ENCODE measurements around the gene NAB2. TPM values are rescaled to one million over a fixed set of nuclear protein-coding genes. Genes with fewer than 3 reads are reported as not detected.
A peak's percentile ranks its signal among the peaks of the same experiment; 100 is the strongest.

NAB2 gene
- polyA plus RNA-seq, 1 of the 3 experiments (the other 2 are of a cell fraction), result 23.7 TPM

DNA sequence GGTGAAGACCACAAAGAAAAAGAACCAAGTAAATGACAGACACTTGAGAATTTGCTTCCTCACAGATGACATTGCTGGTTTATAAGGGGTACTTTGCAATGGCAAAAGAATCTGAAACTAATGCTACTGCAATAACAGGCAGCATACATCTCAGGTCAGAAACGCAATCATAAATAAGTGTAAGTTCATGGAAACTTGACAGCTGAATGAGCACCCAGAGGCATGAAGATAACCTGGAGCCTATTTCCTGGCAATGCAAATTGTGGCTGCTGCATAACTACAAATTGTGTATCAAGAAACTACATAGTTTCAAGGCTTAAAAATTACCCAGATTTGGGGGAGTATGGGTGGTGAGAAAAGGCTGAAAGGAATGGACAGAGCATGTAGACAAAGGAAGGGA, 30.5 kb upstream of the NAB2 start:
- no peak for DNase-seq
- no peaks in the 10 kb centered on the region; a peak in 2 of 4 replicates for H3K4me1 ChIP-seq (ENCODE audit: control insufficient read depth in 1 of 2, insufficient read depth in 2 of 2, low read depth in 1 of 2, low read length in 1 of 2)
- CTCF ChIA-PET, result interaction anchor here (0.7 to 8.9 kb wide), 6 partner anchors 11 to 270 kb away, joined by 3 to 257 read pairs (median 33); partner anchors contain the start of genes STAT6, TAC3 and ZBTB39

DNA sequence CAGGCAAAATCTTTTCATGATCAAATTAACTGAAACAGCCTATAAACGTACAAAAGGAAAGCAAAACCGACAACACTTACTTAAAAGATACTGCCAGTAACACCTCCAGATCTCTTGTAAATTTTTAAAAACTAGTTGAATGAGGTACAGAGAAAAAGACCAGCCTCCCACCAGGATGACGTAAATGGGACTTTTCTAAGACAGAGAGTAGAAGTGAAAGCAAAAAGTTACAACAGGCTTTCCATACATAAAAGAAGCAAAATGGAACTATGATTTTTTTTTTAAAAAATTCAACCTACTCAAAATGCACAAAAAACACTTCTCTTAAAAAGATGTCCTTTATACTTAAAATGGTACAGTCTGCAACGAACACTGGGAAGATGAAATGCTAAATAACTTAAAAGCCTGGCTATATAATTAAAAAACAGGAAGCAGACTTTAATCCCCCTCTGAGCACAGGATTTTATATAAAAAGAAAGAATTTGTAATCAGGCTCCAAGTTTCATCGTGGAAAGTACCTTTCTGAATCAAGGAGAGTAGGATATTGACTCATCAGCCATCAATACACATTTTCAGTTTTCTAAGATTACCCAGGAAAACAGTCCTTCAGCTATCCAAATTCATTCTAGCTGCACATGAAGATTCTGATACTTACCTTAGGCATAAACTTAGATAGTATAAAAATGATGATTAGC, 24.8 kb upstream of the NAB2 start:
- TF ChIP-seq POLR2AphosphoS5 (IDR thresholded peaks at IDR 0.05; ENCODE audit: low read depth, low read length) (no peak), TAF1 (IDR thresholded peaks at IDR 0.05; ENCODE audit: borderline replicate concordance, low read depth, low read length) (no peak), ELF1 (IDR thresholded peaks at IDR 0.05) (no peak), FOSL2 (IDR thresholded peaks at IDR 0.05; ENCODE audit: borderline replicate concordance, low read depth) (no peak), GATA2 (CRISPR knock-in tag; IDR thresholded peaks at IDR 0.05) (no peak)
- Histone ChIP-seq H3K36me3 (replicated peaks in 1 of 2; ENCODE audit: control insufficient read depth in 1 of 2, insufficient read depth in 2 of 2, low read length in 1 of 2) (peaks cover 22% of the 10 kb centered on the region in 2 experiments), H3K9me3 (no peaks in the 10 kb centered on the region), H3K9me2 (no peaks in the 10 kb centered on the region), H3K9ac (peak overlapping the region; percentile 8; the same call in 1 of the 2 replicates), H2AFZ (ENCODE audit: low read depth) (no peak overlapping the region), H3K27ac (ENCODE audit: low read depth in 2 of 2, low read length in 1 of 2) (peak overlapping the region in 1 of 2 experiments; percentile 10; a peak in 1 of 4 replicates), H3K4me2 (no peak overlapping the region), H3K4me3 (ENCODE audit: low read depth in 2 of 2, low read length in 1 of 2) (no peak overlapping the region), H3F3A (replicated peaks; ENCODE audit: insufficient read depth) (peaks cover 13% of the 10 kb centered on the region), H3K4me1 (ENCODE audit: control insufficient read depth in 1 of 2, insufficient read depth in 2 of 2, low read depth in 1 of 2, low read length in 1 of 2) (peaks cover 0 to 7% of the 10 kb centered on the region in 2 experiments; a peak in 1 of 4 replicates), H4K20me1 (ENCODE audit: insufficient read depth) (no peaks in the 10 kb centered on the region), H3K27me3 (ENCODE audit: insufficient read depth) (no peaks in the 10 kb centered on the region), H3K79me2 (ENCODE audit: insufficient read depth) (no peaks in the 10 kb centered on the region)
- 71% methylated on average over 5 of the region's 5 CpGs for WGBS (ENCODE audit: low lambda C conversion rate)
- no peak for DNase-seq
- POLR2A ChIA-PET, result no interaction called here
- CTCF ChIA-PET, result interaction anchor here (1.0 to 8.9 kb wide), 14 partner anchors 15 to 119 kb away, joined by 3 to 257 read pairs (median 10); partner anchors contain the start of genes MYO1A, STAT6, TAC3 and ZBTB39

More for the DNA sequence above, 30.5 kb upstream of the NAB2 start:
- H3K36me3 ChIP-seq (replicated peaks in 1 of 2; ENCODE audit: control insufficient read depth in 1 of 2, insufficient read depth in 2 of 2, low read length in 1 of 2), result peaks cover 28 to 49% of the 10 kb centered on the region in 2 experiments
- POLR2A ChIA-PET, result no interaction called here
- H4K20me1 ChIP-seq (ENCODE audit: insufficient read depth), result no peaks in the 10 kb centered on the region
- H2AFZ ChIP-seq (ENCODE audit: low read depth), result no peak overlapping the region
- H3K4me2 ChIP-seq, result no peak overlapping the region
- no peak overlapping the region for H3K4me3 ChIP-seq (ENCODE audit: low read depth in 2 of 2, low read length in 1 of 2)
- H3K27ac ChIP-seq (ENCODE audit: low read depth in 2 of 2, low read length in 1 of 2), result no peak overlapping the region
- no peaks in the 10 kb centered on the region for H3K9me3 ChIP-seq
- peaks cover 6% of the 10 kb centered on the region for H3F3A ChIP-seq (replicated peaks; ENCODE audit: insufficient read depth)
- H3K9me2 ChIP-seq, result no peaks in the 10 kb centered on the region
- TF ChIP-seq FOSL2 (IDR thresholded peaks at IDR 0.05; ENCODE audit: borderline replicate concordance, low read depth), result no peak
- no peak for TF ChIP-seq ELF1 (IDR thresholded peaks at IDR 0.05)
- WGBS (ENCODE audit: low lambda C conversion rate), result 95% methylated on average over 1 of the region's 1 CpG
- no peak overlapping the region for H3K9ac ChIP-seq
- no peaks in the 10 kb centered on the region for H3K27me3 ChIP-seq (ENCODE audit: insufficient read depth)
- no peaks in the 10 kb centered on the region for H3K79me2 ChIP-seq (ENCODE audit: insufficient read depth)

DNA sequence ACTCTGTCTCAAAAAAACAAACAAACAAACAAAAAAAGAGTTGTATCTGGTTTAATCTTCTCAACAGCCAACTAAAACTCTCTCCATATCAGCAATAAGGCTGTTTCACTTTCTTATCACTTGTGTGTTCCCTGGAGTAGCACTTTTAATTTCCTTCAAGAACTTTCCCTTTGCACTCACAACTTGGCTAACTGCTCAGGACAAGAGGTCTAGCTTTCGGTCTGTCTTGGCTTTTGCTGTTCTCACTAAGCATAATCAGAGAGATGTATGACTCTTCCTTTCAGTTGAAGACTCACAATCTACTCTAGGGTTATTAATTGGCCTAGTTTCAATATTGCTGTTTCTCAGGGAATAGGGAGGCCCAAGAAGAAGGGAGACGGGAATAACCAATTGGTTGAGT, 22.7 kb upstream of the NAB2 start:
- DNase-seq, result no peak
- Histone ChIP-seq H2AFZ (ENCODE audit: low read depth) (no peak overlapping the region), H3K4me2 (no peak overlapping the region), H3K4me3 (ENCODE audit: low read depth in 2 of 2, low read length in 1 of 2) (no peak overlapping the region), H3K4me1 (ENCODE audit: control insufficient read depth in 1 of 2, insufficient read depth in 2 of 2, low read depth in 1 of 2, low read length in 1 of 2) (peaks cover 0 to 7% of the 10 kb centered on the region in 2 experiments; a peak in 1 of 4 replicates), H3K36me3 (replicated peaks in 1 of 2; ENCODE audit: control insufficient read depth in 1 of 2, insufficient read depth in 2 of 2, low read length in 1 of 2) (peaks cover 17 to 19% of the 10 kb centered on the region in 2 experiments), H3K9ac (no peak overlapping the region), H3K9me2 (no peaks in the 10 kb centered on the region), H3F3A (replicated peaks; ENCODE audit: insufficient read depth) (peaks cover 20% of the 10 kb centered on the region), H3K9me3 (no peaks in the 10 kb centered on the region), H3K27ac (ENCODE audit: low read depth in 2 of 2, low read length in 1 of 2) (no peak overlapping the region), H3K79me2 (ENCODE audit: insufficient read depth) (no peaks in the 10 kb centered on the region), H4K20me1 (ENCODE audit: insufficient read depth) (no peaks in the 10 kb centered on the region), H3K27me3 (ENCODE audit: insufficient read depth) (no peaks in the 10 kb centered on the region)
- ChIA-PET POLR2A (interaction anchor here (0.9 kb wide), 2 partner anchors 45 to 58 kb away, joined by 3 read pairs; partner anchors contain the start of gene STAT6), CTCF (interaction anchor here (0.7 to 5.5 kb wide), 10 partner anchors 10 to 108 kb away, joined by 3 to 28 read pairs (median 4); partner anchors contain the start of genes STAT6, TAC3 and ZBTB39)
- WGBS (ENCODE audit: low lambda C conversion rate), result 98% methylated on average over 2 of the region's 2 CpGs
- TF ChIP-seq EP300 (IDR thresholded peaks at IDR 0.05; ENCODE audit: borderline replicate concordance in 1 of 2, low read depth in 1 of 2, low read length in 1 of 2) (no peak), ELF1 (IDR thresholded peaks at IDR 0.05) (no peak), GATA2 (CRISPR knock-in tag; IDR thresholded peaks at IDR 0.05) (no peak), RFX5 (IDR thresholded peaks at IDR 0.05; ENCODE audit: low read length) (no peak), MXI1 (IDR thresholded peaks at IDR 0.05; ENCODE audit: low read depth, low read length) (no peak), CHD2 (IDR thresholded peaks at IDR 0.05; ENCODE audit: low read length, partially characterized antibody) (no peak), FOXJ3 (CRISPR knock-in tag; IDR thresholded peaks at IDR 0.05) (no peak), SIN3A (IDR thresholded peaks at IDR 0.05; ENCODE audit: borderline replicate concordance, low read depth, low read length) (no peak), TCF12 (IDR thresholded peaks at IDR 0.05) (no peak)
- TF ChIP-seq, protein P1, sequence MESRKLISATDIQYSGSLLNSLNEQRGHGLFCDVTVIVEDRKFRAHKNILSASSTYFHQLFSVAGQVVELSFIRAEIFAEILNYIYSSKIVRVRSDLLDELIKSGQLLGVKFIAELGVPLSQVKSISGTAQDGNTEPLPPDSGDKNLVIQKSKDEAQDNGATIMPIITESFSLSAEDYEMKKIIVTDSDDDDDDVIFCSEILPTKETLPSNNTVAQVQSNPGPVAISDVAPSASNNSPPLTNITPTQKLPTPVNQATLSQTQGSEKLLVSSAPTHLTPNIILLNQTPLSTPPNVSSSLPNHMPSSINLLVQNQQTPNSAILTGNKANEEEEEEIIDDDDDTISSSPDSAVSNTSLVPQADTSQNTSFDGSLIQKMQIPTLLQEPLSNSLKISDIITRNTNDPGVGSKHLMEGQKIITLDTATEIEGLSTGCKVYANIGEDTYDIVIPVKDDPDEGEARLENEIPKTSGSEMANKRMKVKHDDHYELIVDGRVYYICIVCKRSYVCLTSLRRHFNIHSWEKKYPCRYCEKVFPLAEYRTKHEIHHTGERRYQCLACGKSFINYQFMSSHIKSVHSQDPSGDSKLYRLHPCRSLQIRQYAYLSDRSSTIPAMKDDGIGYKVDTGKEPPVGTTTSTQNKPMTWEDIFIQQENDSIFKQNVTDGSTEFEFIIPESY (IDR thresholded peaks at IDR 0.05; ENCODE audit: borderline replicate concordance, low read depth), result no peak
- TF ChIP-seq, protein P2, sequence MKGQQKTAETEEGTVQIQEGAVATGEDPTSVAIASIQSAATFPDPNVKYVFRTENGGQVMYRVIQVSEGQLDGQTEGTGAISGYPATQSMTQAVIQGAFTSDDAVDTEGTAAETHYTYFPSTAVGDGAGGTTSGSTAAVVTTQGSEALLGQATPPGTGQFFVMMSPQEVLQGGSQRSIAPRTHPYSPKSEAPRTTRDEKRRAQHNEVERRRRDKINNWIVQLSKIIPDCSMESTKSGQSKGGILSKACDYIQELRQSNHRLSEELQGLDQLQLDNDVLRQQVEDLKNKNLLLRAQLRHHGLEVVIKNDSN (IDR thresholded peaks at IDR 0.05; ENCODE audit: borderline replicate concordance, low read depth), result no peak
- TF ChIP-seq, protein P3, sequence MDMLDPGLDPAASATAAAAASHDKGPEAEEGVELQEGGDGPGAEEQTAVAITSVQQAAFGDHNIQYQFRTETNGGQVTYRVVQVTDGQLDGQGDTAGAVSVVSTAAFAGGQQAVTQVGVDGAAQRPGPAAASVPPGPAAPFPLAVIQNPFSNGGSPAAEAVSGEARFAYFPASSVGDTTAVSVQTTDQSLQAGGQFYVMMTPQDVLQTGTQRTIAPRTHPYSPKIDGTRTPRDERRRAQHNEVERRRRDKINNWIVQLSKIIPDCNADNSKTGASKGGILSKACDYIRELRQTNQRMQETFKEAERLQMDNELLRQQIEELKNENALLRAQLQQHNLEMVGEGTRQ (IDR thresholded peaks at IDR 0.05; ENCODE audit: borderline replicate concordance, low read depth, low read length), result no peak
